WTC11 (cell line): ENCODE measurements around the gene VPREB3. TPM values are rescaled to one million over a fixed set of nuclear protein-coding genes. Genes with fewer than 3 reads are reported as not detected.

Source experiments
- ATAC-seq: fragments of 200-7000 bp; cut with Tn5 transposase; 2 replicates; pipeline ENCODE4 v1.10.0; 2021; ENCODE audit warnings: mild to moderate bottlenecking, moderate library complexity
- CTCF ChIA-PET: fragments of 300-600 bp; sonication (Branson Sonifier 250); formaldehyde crosslinking; loops from one replicate; lab custom pipeline; 2021; ENCODE audit warnings: antibody characterized with exemption; lab: Charles Lee
- POLR2A ChIA-PET: fragments of 350-600 bp; sonication (Branson Sonifier 250); formaldehyde crosslinking; loops from one replicate; lab custom pipeline; 2021; ENCODE audit warnings: antibody characterized with exemption; lab: Charles Lee
- DNase-seq: peaks from one replicate; pipeline ENCODE4 v3.0.0; 2021; ENCODE audit warnings: low spot score
- H3K27ac Mint-ChIP-seq: 2 replicates; pipeline ENCODE4 v1.8.0; 2021; ENCODE audit warnings: mixed read lengths
- H3K27me3 Mint-ChIP-seq: 2 replicates; pipeline ENCODE4 v1.8.0; 2021; ENCODE audit warnings: low read depth, mild to moderate bottlenecking, moderate library complexity, mixed read lengths
- H3K36me3 Mint-ChIP-seq: 2 replicates; pipeline ENCODE4 v1.8.0; 2021; ENCODE audit warnings: mixed read lengths
- H3K4me1 Mint-ChIP-seq: 2 replicates; pipeline ENCODE4 v1.8.0; 2022; ENCODE audit warnings: mixed read lengths
- H3K4me3 Mint-ChIP-seq: 2 replicates; pipeline ENCODE4 v1.8.0; 2021; ENCODE audit warnings: mild to moderate bottlenecking, moderate library complexity, mixed read lengths
- H3K9me3 Mint-ChIP-seq: 2 replicates; pipeline ENCODE4 v1.8.0; 2021; ENCODE audit warnings: mixed read lengths
- ATF1 ChIP-seq: sonication (generic); formaldehyde crosslinking; IDR thresholded peaks from 2 replicates; pipeline ENCODE4 v1.8.1; 2023; ENCODE audit warnings: mild to moderate bottlenecking, moderate library complexity, missing genetic modification reagents
- CREB1 ChIP-seq: sonication (generic); formaldehyde crosslinking; IDR thresholded peaks from 2 replicates; pipeline ENCODE4 v1.8.0; 2023; ENCODE audit warnings: mild to moderate bottlenecking, missing genetic modification reagents
- E2F1 ChIP-seq: sonication (generic); formaldehyde crosslinking; IDR thresholded peaks from 2 replicates; pipeline ENCODE4 v1.8.0; 2022; ENCODE audit warnings: mild to moderate bottlenecking, missing genetic modification reagents
- FOXP1 ChIP-seq: sonication (generic); formaldehyde crosslinking; IDR thresholded peaks from 2 replicates; pipeline ENCODE4 v1.8.0; 2022; ENCODE audit warnings: missing genetic modification reagents, mild to moderate bottlenecking, moderate library complexity, borderline replicate concordance
- GRHL2 ChIP-seq: fragments of 250-450 bp; sonication (Bioruptor Pico); IDR thresholded peaks from 2 replicates; pipeline ENCODE4 v1.8.0; 2022; ENCODE audit warnings: mild to moderate bottlenecking, moderate library complexity; ENCODE audit not compliant: insufficient replicate concordance, severe bottlenecking
- IRF2 ChIP-seq: sonication (generic); formaldehyde crosslinking; IDR thresholded peaks from 2 replicates; pipeline ENCODE4 v1.8.0; 2022; ENCODE audit warnings: low read depth, missing genetic modification reagents, borderline replicate concordance
- NFE2L1 ChIP-seq: sonication (generic); formaldehyde crosslinking; IDR thresholded peaks from 2 replicates; pipeline ENCODE4 v1.8.1; 2023; ENCODE audit warnings: missing genetic modification reagents
- NR2C2 ChIP-seq: sonication (generic); formaldehyde crosslinking; IDR thresholded peaks from 2 replicates; pipeline ENCODE4 v1.8.0; 2022; ENCODE audit warnings: mild to moderate bottlenecking, missing genetic modification reagents
- NR3C1 ChIP-seq: sonication (generic); formaldehyde crosslinking; conservative IDR thresholded peaks from 2 replicates; pipeline ENCODE4 v1.8.1; 2023; ENCODE audit warnings: low read depth, mild to moderate bottlenecking, missing genetic modification reagents
- PREB ChIP-seq: sonication (generic); formaldehyde crosslinking; IDR thresholded peaks from 2 replicates; pipeline ENCODE4 v1.8.1; 2022; ENCODE audit warnings: mild to moderate bottlenecking, missing genetic modification reagents, moderate library complexity, borderline replicate concordance
- RELA ChIP-seq: sonication (generic); formaldehyde crosslinking; IDR thresholded peaks from 2 replicates; pipeline ENCODE4 v1.8.1; 2022; ENCODE audit warnings: missing genetic modification reagents, mild to moderate bottlenecking, borderline replicate concordance
- STAT6 ChIP-seq: sonication (generic); formaldehyde crosslinking; conservative IDR thresholded peaks from 2 replicates; pipeline ENCODE4 v1.8.1; 2023; ENCODE audit warnings: mild to moderate bottlenecking, low read depth, missing genetic modification reagents, moderate library complexity
- TEAD4 ChIP-seq: sonication (generic); formaldehyde crosslinking; IDR thresholded peaks from 2 replicates; pipeline ENCODE4 v1.8.0; 2022; ENCODE audit warnings: mild to moderate bottlenecking, missing genetic modification reagents
- ZBTB21 ChIP-seq: sonication (generic); formaldehyde crosslinking; IDR thresholded peaks from 2 replicates; pipeline ENCODE4 v1.8.1; 2023; ENCODE audit warnings: mild to moderate bottlenecking, missing genetic modification reagents, borderline replicate concordance
- ZNF121 ChIP-seq: sonication (generic); formaldehyde crosslinking; IDR thresholded peaks from 2 replicates; pipeline ENCODE4 v1.8.0; 2023; ENCODE audit warnings: missing genetic modification reagents
- ZNF263 ChIP-seq: sonication (generic); formaldehyde crosslinking; IDR thresholded peaks from 2 replicates; pipeline ENCODE4 v1.8.1; 2022; ENCODE audit warnings: low read depth, mild to moderate bottlenecking, moderate library complexity, missing genetic modification reagents
- ZNF317 ChIP-seq: sonication (generic); formaldehyde crosslinking; IDR thresholded peaks from 2 replicates; pipeline ENCODE4 v1.8.1; 2023; ENCODE audit warnings: low read depth, mild to moderate bottlenecking, moderate library complexity, missing genetic modification reagents, borderline replicate concordance
- ZNF396 ChIP-seq: fragments of 250-450 bp; sonication (Bioruptor Pico); IDR thresholded peaks from 2 replicates; pipeline ENCODE4 v1.8.0; 2021; ENCODE audit warnings: mild to moderate bottlenecking, moderate library complexity, borderline replicate concordance
- ZNF416 ChIP-seq: fragments of 250-450 bp; sonication (Bioruptor Pico); IDR thresholded peaks from 2 replicates; pipeline ENCODE4 v1.9.0; 2021; ENCODE audit warnings: mild to moderate bottlenecking, inconsistent platforms
- ZNF671 ChIP-seq: fragments of 250-450 bp; sonication (Bioruptor Pico); IDR thresholded peaks from 2 replicates; pipeline ENCODE4 v1.8.0; 2021; ENCODE audit warnings: mild to moderate bottlenecking
- total RNA-seq: library from RNA; stranded (reverse); gene quantifications from 3 replicates; pipeline ENCODE4 v1.2.3, GENCODE V29; 2021
- TF ChIP-seq, protein P1 (sequence below): sonication (generic); formaldehyde crosslinking; IDR thresholded peaks from 2 replicates; pipeline ENCODE4 v1.8.0; 2023; ENCODE audit warnings: mild to moderate bottlenecking, missing genetic modification reagents
- TF ChIP-seq, protein P2 (sequence below): fragments of 250-450 bp; sonication (Bioruptor Pico); IDR thresholded peaks from 2 replicates; pipeline ENCODE4 v1.9.0; 2021; ENCODE audit warnings: moderate library complexity, mild to moderate bottlenecking, inconsistent platforms, borderline replicate concordance

VPREB3 gene
- total RNA-seq, 1 experiment from 2014 or later = 0.81 TPM

- TF ChIP-seq NFE2L1 (CRISPR knock-in tag) (no peak), CREB1 (no peak), NR2C2 (CRISPR knock-in tag) (no peak), FOXP1 (CRISPR knock-in tag) (no peak)
Measured at GRCh38 chr22:23714596-23715578, 39.3 kb downstream of the VPREB3 start (continued).

- no peaks in the 10 kb centered on the region for H3K27me3 Mint-ChIP-seq
- H3K9me3 Mint-ChIP-seq = no peaks in the 10 kb centered on the region
- ATAC-seq (no peak), DNase-seq (no peak)
- POLR2A ChIA-PET = no interaction called here
- peaks cover 42% of the 10 kb centered on the region for H3K36me3 Mint-ChIP-seq
- H3K4me3 Mint-ChIP-seq = no peak overlapping the region
- no peak overlapping the region for H3K27ac Mint-ChIP-seq
- TF ChIP-seq STAT6 (no peak), ZNF263 (CRISPR knock-in tag) (no peak), FOXP1 (CRISPR knock-in tag) (no peak), ZNF317 (CRISPR knock-in tag) (no peak)
- CTCF ChIA-PET = interaction anchor here (0.6 kb wide), 1 partner anchor 638 kb away, joined by 3 read pairs; no protein-coding TSS in a partner anchor
- 0 out of 2 replicates have a peak, but pooled peaks cover 4% of the 10 kb centered on the region for H3K4me1 Mint-ChIP-seq
Measured at GRCh38 chr22:23713696-23714595, 40.3 kb downstream of the VPREB3 start.

- Mint-ChIP-seq H3K36me3 (peaks cover 56% of the 10 kb centered on the region), H3K4me3 (no peak overlapping the region), H3K9me3 (no peaks in the 10 kb centered on the region), H3K27ac (no peak overlapping the region), H3K4me1 (no peaks in the 10 kb centered on the region), H3K27me3 (no peaks in the 10 kb centered on the region)
- no peak for ATAC-seq
- ChIA-PET CTCF (interaction anchor here (1.8 kb wide), 1 partner anchor 56 kb away, joined by 9 read pairs; the partner anchor contains the start of gene CHCHD10), POLR2A (no interaction called here)
- DNase-seq = no peak
- no peak for TF ChIP-seq RELA (CRISPR knock-in tag)
- no peak for TF ChIP-seq ZNF121
- no peak for TF ChIP-seq ZNF416 (CRISPR knock-in tag)
- TF ChIP-seq E2F1 = no peak
- no peak for TF ChIP-seq IRF2 (CRISPR knock-in tag)
- no peak for TF ChIP-seq ZNF671 (CRISPR knock-in tag)
- no peak for TF ChIP-seq ZBTB21 (CRISPR knock-in tag)
- TF ChIP-seq NR3C1 (CRISPR knock-in tag) = no peak
- TF ChIP-seq, protein P1, sequence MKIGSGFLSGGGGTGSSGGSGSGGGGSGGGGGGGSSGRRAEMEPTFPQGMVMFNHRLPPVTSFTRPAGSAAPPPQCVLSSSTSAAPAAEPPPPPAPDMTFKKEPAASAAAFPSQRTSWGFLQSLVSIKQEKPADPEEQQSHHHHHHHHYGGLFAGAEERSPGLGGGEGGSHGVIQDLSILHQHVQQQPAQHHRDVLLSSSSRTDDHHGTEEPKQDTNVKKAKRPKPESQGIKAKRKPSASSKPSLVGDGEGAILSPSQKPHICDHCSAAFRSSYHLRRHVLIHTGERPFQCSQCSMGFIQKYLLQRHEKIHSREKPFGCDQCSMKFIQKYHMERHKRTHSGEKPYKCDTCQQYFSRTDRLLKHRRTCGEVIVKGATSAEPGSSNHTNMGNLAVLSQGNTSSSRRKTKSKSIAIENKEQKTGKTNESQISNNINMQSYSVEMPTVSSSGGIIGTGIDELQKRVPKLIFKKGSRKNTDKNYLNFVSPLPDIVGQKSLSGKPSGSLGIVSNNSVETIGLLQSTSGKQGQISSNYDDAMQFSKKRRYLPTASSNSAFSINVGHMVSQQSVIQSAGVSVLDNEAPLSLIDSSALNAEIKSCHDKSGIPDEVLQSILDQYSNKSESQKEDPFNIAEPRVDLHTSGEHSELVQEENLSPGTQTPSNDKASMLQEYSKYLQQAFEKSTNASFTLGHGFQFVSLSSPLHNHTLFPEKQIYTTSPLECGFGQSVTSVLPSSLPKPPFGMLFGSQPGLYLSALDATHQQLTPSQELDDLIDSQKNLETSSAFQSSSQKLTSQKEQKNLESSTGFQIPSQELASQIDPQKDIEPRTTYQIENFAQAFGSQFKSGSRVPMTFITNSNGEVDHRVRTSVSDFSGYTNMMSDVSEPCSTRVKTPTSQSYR = no peak
- no peak for TF ChIP-seq ZNF396
- TF ChIP-seq, protein P2, sequence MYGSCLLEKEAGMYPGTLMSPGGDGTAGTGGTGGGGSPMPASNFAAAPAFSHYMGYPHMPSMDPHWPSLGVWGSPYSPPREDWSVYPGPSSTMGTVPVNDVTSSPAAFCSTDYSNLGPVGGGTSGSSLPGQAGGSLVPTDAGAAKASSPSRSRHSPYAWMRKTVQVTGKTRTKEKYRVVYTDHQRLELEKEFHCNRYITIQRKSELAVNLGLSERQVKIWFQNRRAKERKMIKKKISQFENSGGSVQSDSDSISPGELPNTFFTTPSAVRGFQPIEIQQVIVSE (CRISPR knock-in tag) = no peak
- no peak for TF ChIP-seq PREB (CRISPR knock-in tag)
- TF ChIP-seq TEAD4 (CRISPR knock-in tag) = no peak
- no peak for TF ChIP-seq GRHL2 (CRISPR knock-in tag)
- no peak for TF ChIP-seq ATF1
Measured at GRCh38 chr22:23712256-23712655, 42.0 kb downstream of the VPREB3 start.
